HEK293 (cell line): ENCODE results near the gene TRAF3IP1.

Source experiments
- CTCF ChIA-PET: fragments of 350-600 bp; formaldehyde crosslinking; extraction: SDS; loops from one replicate; lab custom pipeline; 2021; ENCODE audit warnings: antibody characterized with exemption; lab: Yijun Ruan, JAX
- POLR2A ChIA-PET: fragments of 300-600 bp; formaldehyde crosslinking; extraction: SDS; loops from one replicate; lab custom pipeline; 2020; ENCODE audit warnings: antibody characterized with exemption, inconsistent platforms; lab: Yijun Ruan, JAX
- H3K27ac ChIP-seq: fragments of 200-500 bp; sonication (Bioruptor generic); 2 replicates; pipeline ENCODE4 v1.5.1; 2014; ENCODE audit warnings: low read depth, low read length, control low read depth, inconsistent platforms; ENCODE audit errors: extremely low read depth
- H3K36me3 ChIP-seq, 2 experiments: fragments of 200-500 bp in 1 of 2; sonication (Bioruptor generic) in 1 of 2; 1 replicate in 1 of 2; 2 replicates in 1 of 2; pipeline ENCODE4 v1.5.1; 2014 to 2017; ENCODE audit warnings: inconsistent platforms in 2 of 2, low read length in 2 of 2; ENCODE audit not compliant: control insufficient read depth in 2 of 2, insufficient read depth in 1 of 2
- H3K4me1 ChIP-seq: fragments of 200-500 bp; sonication (Bioruptor generic); 2 replicates; pipeline ENCODE4 v1.5.1; 2014; ENCODE audit warnings: mild to moderate bottlenecking, low read length, inconsistent platforms; ENCODE audit not compliant: control insufficient read depth, insufficient read depth
- H3K4me3 ChIP-seq: 2 replicates; pipeline ENCODE4 v1.5.1; 2011; ENCODE audit warnings: low read depth, mild to moderate bottlenecking, control low read depth, low read length, moderate library complexity
- H3K9me3 ChIP-seq: fragments of 200-500 bp; sonication (Bioruptor generic); 2 replicates; pipeline ENCODE4 v1.5.1; 2014; ENCODE audit warnings: low read depth, low read length, inconsistent platforms; ENCODE audit not compliant: control insufficient read depth, insufficient read depth
- BCL6B ChIP-seq: fragments of 450-650 bp; formaldehyde crosslinking; IDR thresholded peaks from 2 replicates; pipeline ENCODE4 v1.5.1; 2017; ENCODE audit warnings: missing biosample characterization, missing genetic modification characterization
- ELK4 ChIP-seq: IDR thresholded peaks from 2 replicates; pipeline ENCODE4 v1.6.1; 2011; ENCODE audit warnings: mild to moderate bottlenecking, low read depth, low read length, borderline replicate concordance
- GFI1B ChIP-seq: fragments of 450-650 bp; formaldehyde crosslinking; IDR thresholded peaks from 2 replicates; pipeline ENCODE4 v1.5.1; 2016; ENCODE audit warnings: missing biosample characterization, missing genetic modification characterization
- GLIS1 ChIP-seq: fragments of 450-650 bp; formaldehyde crosslinking; IDR thresholded peaks from 2 replicates; pipeline ENCODE4 v1.5.1; 2016; ENCODE audit warnings: missing biosample characterization, missing genetic modification characterization
- KLF9 ChIP-seq: fragments of 450-650 bp; formaldehyde crosslinking; IDR thresholded peaks from 2 replicates; pipeline ENCODE4 v1.5.1; 2016; ENCODE audit warnings: missing biosample characterization, missing genetic modification characterization, low read depth
- MZF1 ChIP-seq: fragments of 450-650 bp; formaldehyde crosslinking; IDR thresholded peaks from 2 replicates; pipeline ENCODE4 v1.5.1; 2017; ENCODE audit warnings: missing biosample characterization, missing genetic modification characterization, borderline replicate concordance
- SETDB1 ChIP-seq: IDR thresholded peaks from one replicate; pipeline ENCODE4 v1.6.1; 2017; ENCODE audit warnings: mild to moderate bottlenecking, low read length, moderate library complexity, mixed read lengths; ENCODE audit not compliant: insufficient read length
- TRIM28 ChIP-seq: IDR thresholded peaks from 2 replicates; pipeline ENCODE4 v1.6.1; 2011; ENCODE audit warnings: low read length, control low read depth, borderline replicate concordance
- ZFP41 ChIP-seq: fragments of 450-650 bp; formaldehyde crosslinking; IDR thresholded peaks from 2 replicates; pipeline ENCODE4 v1.5.1; 2016; ENCODE audit warnings: missing biosample characterization, missing genetic modification characterization, borderline replicate concordance
- ZNF155 ChIP-seq: fragments of 450-650 bp; formaldehyde crosslinking; IDR thresholded peaks from 2 replicates; pipeline ENCODE4 v1.5.1; 2016; ENCODE audit warnings: missing biosample characterization, missing genetic modification characterization
- ZNF404 ChIP-seq: fragments of 450-650 bp; formaldehyde crosslinking; IDR thresholded peaks from 2 replicates; pipeline ENCODE4 v1.5.1; 2017; ENCODE audit warnings: missing biosample characterization, missing genetic modification characterization
- ZNF426 ChIP-seq: fragments of 450-650 bp; formaldehyde crosslinking; IDR thresholded peaks from 2 replicates; pipeline ENCODE4 v1.5.1; 2017; ENCODE audit warnings: missing biosample characterization, missing genetic modification characterization, mild to moderate bottlenecking, inconsistent platforms, moderate library complexity
- ZNF610 ChIP-seq: fragments of 450-650 bp; formaldehyde crosslinking; IDR thresholded peaks from 2 replicates; pipeline ENCODE4 v1.5.1; 2016; ENCODE audit warnings: missing biosample characterization, missing genetic modification characterization, borderline replicate concordance
- ZNF624 ChIP-seq: fragments of 450-650 bp; formaldehyde crosslinking; IDR thresholded peaks from 2 replicates; pipeline ENCODE4 v1.5.1; 2017; ENCODE audit warnings: missing biosample characterization, missing genetic modification characterization
- ZNF670 ChIP-seq: fragments of 450-650 bp; formaldehyde crosslinking; IDR thresholded peaks from 2 replicates; pipeline ENCODE4 v1.5.1; 2016; ENCODE audit warnings: missing biosample characterization, missing genetic modification characterization, low read depth
- ZNF843 ChIP-seq: fragments of 450-650 bp; formaldehyde crosslinking; IDR thresholded peaks from 2 replicates; pipeline ENCODE4 v1.5.1; 2016; ENCODE audit warnings: missing biosample characterization, missing genetic modification characterization
- TF ChIP-seq, protein P1 (sequence below): fragments of 450-650 bp; formaldehyde crosslinking; IDR thresholded peaks from 2 replicates; pipeline ENCODE4 v1.5.1; 2016; ENCODE audit warnings: missing biosample characterization, missing genetic modification characterization
- TF ChIP-seq, protein P2 (sequence below): sonication (generic); formaldehyde crosslinking; IDR thresholded peaks from 2 replicates; pipeline ENCODE4 v1.8.1; 2022; ENCODE audit warnings: mild to moderate bottlenecking, moderate library complexity, missing genetic modification reagents
- TF ChIP-seq, protein P3 (sequence below): fragments of 450-650 bp; formaldehyde crosslinking; IDR thresholded peaks from 2 replicates; pipeline ENCODE4 v1.5.1; 2016; ENCODE audit warnings: missing biosample characterization, missing genetic modification characterization

Gene TRAF3IP1

DNA sequence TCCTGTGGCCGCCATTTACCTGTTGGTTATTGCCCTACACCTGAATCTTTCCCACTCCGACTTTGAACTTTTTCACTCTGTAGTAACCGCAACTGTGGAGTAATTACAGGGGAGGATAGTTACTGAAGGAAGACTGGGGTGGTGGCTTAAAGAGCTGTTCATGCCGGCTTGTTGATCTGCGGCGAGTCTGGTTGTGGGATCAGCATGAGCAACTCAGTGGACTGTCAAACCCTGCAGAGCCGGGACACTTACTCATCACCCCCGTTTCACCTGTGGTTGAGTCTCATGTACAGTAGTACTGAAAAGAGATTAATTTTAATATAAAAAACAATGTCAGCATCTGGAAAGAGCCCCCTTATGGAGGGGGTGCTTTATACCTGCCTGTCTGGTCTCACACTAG lies 108.5 kb downstream of the TRAF3IP1 start:
- TF ChIP-seq ZNF610 (tag by site-specific recombination) (no peak), ZNF843 (tag by site-specific recombination) (no peak), ZFP41 (tag by site-specific recombination) (no peak), ZNF624 (tag by site-specific recombination) (no peak), ZNF155 (tag by site-specific recombination) (no peak)
- TF ChIP-seq, protein P1, sequence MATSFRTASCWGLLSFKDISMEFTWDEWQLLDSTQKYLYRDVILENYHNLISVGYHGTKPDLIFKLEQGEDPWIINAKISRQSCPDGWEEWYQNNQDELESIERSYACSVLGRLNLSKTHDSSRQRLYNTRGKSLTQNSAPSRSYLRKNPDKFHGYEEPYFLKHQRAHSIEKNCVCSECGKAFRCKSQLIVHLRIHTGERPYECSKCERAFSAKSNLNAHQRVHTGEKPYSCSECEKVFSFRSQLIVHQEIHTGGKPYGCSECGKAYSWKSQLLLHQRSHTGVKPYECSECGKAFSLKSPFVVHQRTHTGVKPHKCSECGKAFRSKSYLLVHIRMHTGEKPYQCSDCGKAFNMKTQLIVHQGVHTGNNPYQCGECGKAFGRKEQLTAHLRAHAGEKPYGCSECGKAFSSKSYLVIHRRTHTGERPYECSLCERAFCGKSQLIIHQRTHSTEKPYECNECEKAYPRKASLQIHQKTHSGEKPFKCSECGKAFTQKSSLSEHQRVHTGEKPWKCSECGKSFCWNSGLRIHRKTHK (tag by site-specific recombination): no peak
- TF ChIP-seq, protein P2, sequence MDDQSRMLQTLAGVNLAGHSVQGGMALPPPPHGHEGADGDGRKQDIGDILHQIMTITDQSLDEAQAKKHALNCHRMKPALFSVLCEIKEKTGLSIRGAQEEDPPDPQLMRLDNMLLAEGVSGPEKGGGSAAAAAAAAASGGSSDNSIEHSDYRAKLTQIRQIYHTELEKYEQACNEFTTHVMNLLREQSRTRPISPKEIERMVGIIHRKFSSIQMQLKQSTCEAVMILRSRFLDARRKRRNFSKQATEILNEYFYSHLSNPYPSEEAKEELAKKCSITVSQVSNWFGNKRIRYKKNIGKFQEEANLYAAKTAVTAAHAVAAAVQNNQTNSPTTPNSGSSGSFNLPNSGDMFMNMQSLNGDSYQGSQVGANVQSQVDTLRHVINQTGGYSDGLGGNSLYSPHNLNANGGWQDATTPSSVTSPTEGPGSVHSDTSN (CRISPR knock-in tag): no peak
- TF ChIP-seq, all 188 proteins: peak for 0
- ChIA-PET POLR2A (no interaction called here), CTCF (interaction anchor here (1.5 kb wide), 1 partner anchor 11 kb away, joined by 5 read pairs; no protein-coding TSS in a partner anchor)
- Histone ChIP-seq H3K36me3 (peaks cover 0 to 21% of the 10 kb centered on the region in 2 experiments; a peak in 2 of 3 replicates), H3K4me3 (no peak overlapping the region), H3K9me3 (no peaks in the 10 kb centered on the region), H3K27ac (no peak overlapping the region), H3K4me1 (peaks cover 10% of the 10 kb centered on the region)

DNA sequence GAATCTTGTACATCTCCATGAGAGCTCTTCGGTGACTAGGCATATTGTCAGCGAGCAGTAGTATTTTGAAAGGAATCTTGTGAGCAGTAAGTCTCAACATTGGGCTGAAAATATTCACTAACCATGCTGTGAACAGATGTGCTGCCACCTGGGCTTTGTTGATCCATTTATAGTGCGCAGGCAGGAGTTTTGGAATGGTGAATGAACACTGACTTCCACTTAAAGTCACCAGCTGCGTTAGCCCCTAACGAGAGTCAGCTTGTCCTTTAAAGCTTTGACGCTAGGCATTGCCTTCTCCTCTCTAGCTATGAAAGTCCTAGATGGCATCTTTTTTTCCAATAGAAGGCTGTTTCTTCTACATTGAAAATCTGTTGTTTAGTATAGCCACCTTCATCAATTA lies 110.5 kb downstream of the TRAF3IP1 start:
- ChIA-PET CTCF (no interaction called here), POLR2A (no interaction called here)
- Histone ChIP-seq H3K9me3 (no peaks in the 10 kb centered on the region), H3K27ac (no peak overlapping the region), H3K36me3 (peaks cover 0 to 40% of the 10 kb centered on the region in 2 experiments; a peak in 2 of 3 replicates), H3K4me1 (peaks cover 4% of the 10 kb centered on the region), H3K4me3 (no peak overlapping the region)
- TF ChIP-seq TRIM28 (no peak), SETDB1 (peak; percentile 63)

- POLR2A ChIA-PET: no interaction called here
- Histone ChIP-seq H3K36me3 (peaks cover 6 to 43% of the 10 kb centered on the region in 2 experiments; a peak in 2 of 3 replicates), H3K27ac (no peak overlapping the region)
These were observed 111.1 kb downstream of the TRAF3IP1 start for GRCh38 chr2:238431456-238431855.

More at GRCh38 chr2:238431456-238431855, 111.1 kb downstream of the TRAF3IP1 start:
- Histone ChIP-seq H3K4me1 (peaks cover 3% of the 10 kb centered on the region), H3K4me3 (no peak overlapping the region), H3K9me3 (no peaks in the 10 kb centered on the region)
- no peak for TF ChIP-seq KLF9
- TF ChIP-seq ZNF426 (tag by site-specific recombination): no peak
- TF ChIP-seq BCL6B (tag by site-specific recombination): no peak
- TF ChIP-seq ZNF404: no peak
- no peak for TF ChIP-seq GFI1B (tag by site-specific recombination)
- TF ChIP-seq, protein P3, sequence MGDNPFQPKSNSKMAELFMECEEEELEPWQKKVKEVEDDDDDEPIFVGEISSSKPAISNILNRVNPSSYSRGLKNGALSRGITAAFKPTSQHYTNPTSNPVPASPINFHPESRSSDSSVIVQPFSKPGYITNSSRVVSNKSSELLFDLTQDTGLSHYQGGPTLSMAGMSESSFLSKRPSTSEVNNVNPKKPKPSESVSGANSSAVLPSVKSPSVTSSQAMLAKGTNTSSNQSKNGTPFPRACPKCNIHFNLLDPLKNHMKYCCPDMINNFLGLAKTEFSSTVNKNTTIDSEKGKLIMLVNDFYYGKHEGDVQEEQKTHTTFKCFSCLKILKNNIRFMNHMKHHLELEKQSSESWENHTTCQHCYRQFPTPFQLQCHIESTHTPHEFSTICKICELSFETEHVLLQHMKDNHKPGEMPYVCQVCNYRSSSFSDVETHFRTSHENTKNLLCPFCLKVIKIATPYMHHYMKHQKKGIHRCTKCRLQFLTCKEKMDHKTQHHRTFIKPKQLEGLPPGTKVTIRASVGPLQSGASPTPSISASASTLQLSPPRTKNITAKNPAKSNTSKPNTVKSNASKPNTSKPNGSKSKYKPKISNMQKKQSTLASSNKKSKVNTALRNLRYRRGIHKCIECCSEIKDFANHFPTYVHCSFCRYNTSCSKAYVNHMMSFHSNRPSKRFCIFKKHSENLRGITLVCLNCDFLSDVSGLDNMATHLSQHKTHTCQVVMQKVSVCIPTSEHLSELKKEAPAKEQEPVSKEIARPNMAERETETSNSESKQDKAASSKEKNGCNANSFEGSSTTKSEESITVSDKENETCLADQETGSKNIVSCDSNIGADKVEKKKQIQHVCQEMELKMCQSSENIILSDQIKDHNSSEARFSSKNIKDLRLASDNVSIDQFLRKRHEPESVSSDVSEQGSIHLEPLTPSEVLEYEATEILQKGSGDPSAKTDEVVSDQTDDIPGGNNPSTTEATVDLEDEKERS: no peak
- no peak for TF ChIP-seq GLIS1 (tag by site-specific recombination)
- no peak for TF ChIP-seq ELK4
- TF ChIP-seq MZF1: no peak
- TF ChIP-seq ZNF670: no peak
- CTCF ChIA-PET: no interaction called here
